Panc1 (cell line): ENCODE results near the gene NKX6-2. TPM values are rescaled to one million over a fixed set of nuclear protein-coding genes. Genes with fewer than 3 reads are reported as not detected.

Source experiments
- ATAC-seq: fragments of 200-7000 bp; cut with Tn5 transposase; 2 replicates; pipeline ENCODE4 v1.9.1; 2020; ENCODE audit warnings: mild to moderate bottlenecking, moderate library complexity
- BruUV-seq: library from RNA; stranded (reverse); fragments of 400-500 nt; replicated peaks from 2 replicates; lab custom pipeline; 2021; lab: Mats Ljungman, UMichigan
- CTCF ChIA-PET: fragments of 300-600 bp; sonication (Branson Sonifier 250); formaldehyde crosslinking; loops from one replicate; lab custom pipeline; 2022; ENCODE audit warnings: antibody characterized with exemption; lab: Charles Lee
- POLR2A ChIA-PET: fragments of 300-600 bp; sonication (Branson Sonifier 250); formaldehyde crosslinking; loops from one replicate; lab custom pipeline; 2022; ENCODE audit warnings: antibody characterized with exemption; lab: Charles Lee
- DNase-seq: peaks from one replicate; pipeline ENCODE4 v3.0.0-alpha.2; 2010; ENCODE audit warnings: low read depth, low spot score
- H3K27ac ChIP-seq: 2 replicates; pipeline ENCODE4 v1.5.1; 2011; ENCODE audit warnings: mild to moderate bottlenecking, low read length, inconsistent platforms
- H3K27me3 ChIP-seq: fragments of 200-500 bp; sonication (Bioruptor generic); 2 replicates; pipeline ENCODE4 v1.6.0; 2014; ENCODE audit warnings: low read length, inconsistent platforms; ENCODE audit not compliant: control insufficient read depth, insufficient read depth
- H3K36me3 ChIP-seq: fragments of 200-500 bp; sonication (Bioruptor generic); 2 replicates; pipeline ENCODE4 v1.5.1; 2014; ENCODE audit warnings: inconsistent platforms, mild to moderate bottlenecking, low read length, moderate library complexity; ENCODE audit not compliant: control insufficient read depth, insufficient read depth
- H3K4me1 ChIP-seq: 2 replicates; pipeline ENCODE4 v1.5.1; 2011; ENCODE audit warnings: inconsistent platforms, mild to moderate bottlenecking, low read length, moderate library complexity; ENCODE audit not compliant: control insufficient read depth, insufficient read depth
- H3K4me3 ChIP-seq, 2 experiments: 2 replicates each; pipeline ENCODE4 v1.5.1; 2011 to 2012; ENCODE audit warnings: low read depth in 2 of 2, low read length in 2 of 2, mild to moderate bottlenecking in 2 of 2, inconsistent platforms in 1 of 2, moderate library complexity in 1 of 2
- H3K9me3 ChIP-seq: fragments of 200-500 bp; sonication (Bioruptor generic); 2 replicates; pipeline ENCODE4 v1.5.1; 2014; ENCODE audit warnings: low read depth, mild to moderate bottlenecking, inconsistent platforms, low read length, moderate library complexity; ENCODE audit not compliant: control insufficient read depth, insufficient read depth
- POLR2AphosphoS5 ChIP-seq: IDR thresholded peaks from 2 replicates; pipeline ENCODE4 v1.6.1; 2012; ENCODE audit warnings: mild to moderate bottlenecking, low read depth, low read length, moderate library complexity
- SIN3A ChIP-seq: IDR thresholded peaks from 2 replicates; pipeline ENCODE4 v1.6.1; 2012; ENCODE audit warnings: low read depth, mild to moderate bottlenecking, low read length, moderate library complexity, borderline replicate concordance; ENCODE audit not compliant: insufficient read depth
- TCF7L2 ChIP-seq: IDR thresholded peaks from 2 replicates; pipeline ENCODE4 v1.6.1; 2011; ENCODE audit warnings: mild to moderate bottlenecking, low read depth, low read length, inconsistent platforms
- in situ Hi-C: cut with HindIII; loops from 2 replicates; pipeline ENCODE4 v1.10.0; 2016; ENCODE audit warnings: low sequenced_read_pairs, low pct_unique_long_range_greater_than_20kb
- intact Hi-C: fragments of 100-400 bp; cut with micrococcal nuclease; formaldehyde crosslinking; loops from one replicate; pipeline ENCODE4 v1.10.0; 2022; ENCODE audit not compliant: unreplicated experiment
- total RNA-seq: library from RNA; stranded (reverse); gene quantifications from one replicate; pipeline ENCODE4 v1.2.1, GENCODE V29; 2021; ENCODE audit not compliant: unreplicated experiment
- TF ChIP-seq, protein P1 (sequence below), 2 experiments: IDR thresholded peaks; 2 replicates each; pipeline ENCODE4 v1.6.1; 2011 to 2012; ENCODE audit warnings: low read depth in 2 of 2, control low read depth in 1 of 2, low read length in 1 of 2, mild to moderate bottlenecking in 1 of 2, moderate library complexity in 1 of 2; ENCODE audit not compliant: insufficient read depth in 1 of 2
- TF ChIP-seq, protein P2 (sequence below): fragments of 450-650 bp; IDR thresholded peaks from 2 replicates; pipeline ENCODE4 v1.5.1; 2017; ENCODE audit warnings: mild to moderate bottlenecking

The NKX6-2 gene
- total RNA-seq, 1 experiment from 2014 or later, result 1.6 TPM

DNA sequence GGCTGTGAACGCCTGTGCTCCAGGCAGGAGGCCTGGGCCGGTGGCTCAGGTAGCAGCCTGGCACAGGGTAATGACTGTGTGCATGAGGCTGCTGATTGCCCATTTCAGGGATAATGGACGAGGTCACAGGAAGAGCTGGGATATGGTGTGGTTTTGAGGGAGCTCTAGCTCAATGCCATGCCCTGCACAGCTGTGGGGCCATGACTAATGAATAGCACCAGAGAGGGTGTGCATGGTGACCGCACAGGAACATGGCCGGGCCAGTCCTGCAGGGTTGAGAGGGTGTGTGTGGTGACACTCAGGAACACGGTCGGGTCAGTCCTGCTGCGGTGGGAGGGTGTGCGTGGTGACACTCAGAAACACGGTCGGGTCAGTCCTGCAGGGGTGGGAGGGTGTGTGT is 21.8 kb downstream of the NKX6-2 start:
- POLR2A ChIA-PET, result no interaction called here
- ATAC-seq, result no peak

DNA sequence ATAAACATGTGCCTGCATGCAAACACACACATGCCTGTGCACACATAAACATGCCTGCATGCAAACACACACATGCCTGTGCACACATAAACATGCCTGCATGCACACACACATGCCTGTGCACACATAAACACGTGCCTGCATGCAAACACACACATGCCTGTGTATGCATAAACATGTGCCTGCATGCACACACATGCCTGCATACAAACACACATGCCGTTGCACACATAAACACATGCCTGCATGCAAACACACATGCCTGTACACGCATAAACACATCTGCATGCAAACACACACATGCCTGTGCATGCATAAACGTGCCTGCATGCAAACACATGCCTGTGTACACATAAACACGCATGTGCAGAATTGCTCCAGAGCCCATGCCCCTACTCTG is 22.4 kb downstream of the NKX6-2 start:
- TF ChIP-seq, protein P1, sequence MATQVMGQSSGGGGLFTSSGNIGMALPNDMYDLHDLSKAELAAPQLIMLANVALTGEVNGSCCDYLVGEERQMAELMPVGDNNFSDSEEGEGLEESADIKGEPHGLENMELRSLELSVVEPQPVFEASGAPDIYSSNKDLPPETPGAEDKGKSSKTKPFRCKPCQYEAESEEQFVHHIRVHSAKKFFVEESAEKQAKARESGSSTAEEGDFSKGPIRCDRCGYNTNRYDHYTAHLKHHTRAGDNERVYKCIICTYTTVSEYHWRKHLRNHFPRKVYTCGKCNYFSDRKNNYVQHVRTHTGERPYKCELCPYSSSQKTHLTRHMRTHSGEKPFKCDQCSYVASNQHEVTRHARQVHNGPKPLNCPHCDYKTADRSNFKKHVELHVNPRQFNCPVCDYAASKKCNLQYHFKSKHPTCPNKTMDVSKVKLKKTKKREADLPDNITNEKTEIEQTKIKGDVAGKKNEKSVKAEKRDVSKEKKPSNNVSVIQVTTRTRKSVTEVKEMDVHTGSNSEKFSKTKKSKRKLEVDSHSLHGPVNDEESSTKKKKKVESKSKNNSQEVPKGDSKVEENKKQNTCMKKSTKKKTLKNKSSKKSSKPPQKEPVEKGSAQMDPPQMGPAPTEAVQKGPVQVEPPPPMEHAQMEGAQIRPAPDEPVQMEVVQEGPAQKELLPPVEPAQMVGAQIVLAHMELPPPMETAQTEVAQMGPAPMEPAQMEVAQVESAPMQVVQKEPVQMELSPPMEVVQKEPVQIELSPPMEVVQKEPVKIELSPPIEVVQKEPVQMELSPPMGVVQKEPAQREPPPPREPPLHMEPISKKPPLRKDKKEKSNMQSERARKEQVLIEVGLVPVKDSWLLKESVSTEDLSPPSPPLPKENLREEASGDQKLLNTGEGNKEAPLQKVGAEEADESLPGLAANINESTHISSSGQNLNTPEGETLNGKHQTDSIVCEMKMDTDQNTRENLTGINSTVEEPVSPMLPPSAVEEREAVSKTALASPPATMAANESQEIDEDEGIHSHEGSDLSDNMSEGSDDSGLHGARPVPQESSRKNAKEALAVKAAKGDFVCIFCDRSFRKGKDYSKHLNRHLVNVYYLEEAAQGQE (IDR thresholded peaks at IDR 0.05; ENCODE audit: insufficient read depth in 1 of 2, low read depth in 2 of 2, low read length in 1 of 2), result no peak
- no peak for TF ChIP-seq TCF7L2
- no peak for TF ChIP-seq SIN3A
- TF ChIP-seq POLR2AphosphoS5, result no peak
- TF ChIP-seq, protein P2, sequence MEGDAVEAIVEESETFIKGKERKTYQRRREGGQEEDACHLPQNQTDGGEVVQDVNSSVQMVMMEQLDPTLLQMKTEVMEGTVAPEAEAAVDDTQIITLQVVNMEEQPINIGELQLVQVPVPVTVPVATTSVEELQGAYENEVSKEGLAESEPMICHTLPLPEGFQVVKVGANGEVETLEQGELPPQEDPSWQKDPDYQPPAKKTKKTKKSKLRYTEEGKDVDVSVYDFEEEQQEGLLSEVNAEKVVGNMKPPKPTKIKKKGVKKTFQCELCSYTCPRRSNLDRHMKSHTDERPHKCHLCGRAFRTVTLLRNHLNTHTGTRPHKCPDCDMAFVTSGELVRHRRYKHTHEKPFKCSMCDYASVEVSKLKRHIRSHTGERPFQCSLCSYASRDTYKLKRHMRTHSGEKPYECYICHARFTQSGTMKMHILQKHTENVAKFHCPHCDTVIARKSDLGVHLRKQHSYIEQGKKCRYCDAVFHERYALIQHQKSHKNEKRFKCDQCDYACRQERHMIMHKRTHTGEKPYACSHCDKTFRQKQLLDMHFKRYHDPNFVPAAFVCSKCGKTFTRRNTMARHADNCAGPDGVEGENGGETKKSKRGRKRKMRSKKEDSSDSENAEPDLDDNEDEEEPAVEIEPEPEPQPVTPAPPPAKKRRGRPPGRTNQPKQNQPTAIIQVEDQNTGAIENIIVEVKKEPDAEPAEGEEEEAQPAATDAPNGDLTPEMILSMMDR, result no peak
- Histone ChIP-seq H3K36me3 (no peaks in the 10 kb centered on the region), H3K4me1 (no peaks in the 10 kb centered on the region), H3K4me3 (no peak overlapping the region), H3K9me3 (no peaks in the 10 kb centered on the region), H3K27ac (no peak overlapping the region), H3K27me3 (no peaks in the 10 kb centered on the region)
- in situ Hi-C loops (no loop called here), intact Hi-C loops (no loop called here)
- POLR2A ChIA-PET, result no interaction called here
- no TSS peak for BruUV-seq
- DNase-seq (no peak), ATAC-seq (no peak)
- CTCF ChIA-PET, result no interaction called here

More for the DNA sequence above, 21.8 kb downstream of the NKX6-2 start:
- Histone ChIP-seq H3K27ac (no peak overlapping the region), H3K4me3 (no peak overlapping the region), H3K4me1 (no peaks in the 10 kb centered on the region), H3K27me3 (no peaks in the 10 kb centered on the region), H3K9me3 (no peaks in the 10 kb centered on the region), H3K36me3 (no peaks in the 10 kb centered on the region)
- no peak for TF ChIP-seq SIN3A
- TF ChIP-seq, protein P2, result no peak
- TF ChIP-seq, protein P1 (IDR thresholded peaks at IDR 0.05; ENCODE audit: insufficient read depth in 1 of 2, low read depth in 2 of 2, low read length in 1 of 2), result no peak
- TF ChIP-seq POLR2AphosphoS5, result no peak
- TF ChIP-seq TCF7L2, result no peak
- no peak for DNase-seq
- in situ Hi-C loops (no loop called here), intact Hi-C loops (no loop called here)
- CTCF ChIA-PET, result no interaction called here
- BruUV-seq, result no TSS peak
